Astrocyte (in vitro differentiated cells and primary cell): ENCODE results near the gene PIK3C2G.

ENCODE experiments used
- EZH2 ChIP-seq: IDR thresholded peaks from 2 replicates; pipeline ENCODE4 v1.6.1; 2012; ENCODE audit warnings: mild to moderate bottlenecking, low read length, inconsistent platforms; ENCODE audit not compliant: insufficient read depth
- TF ChIP-seq, protein P1 (sequence below): IDR thresholded peaks from 2 replicates; pipeline ENCODE4 v1.5.1; 2011; ENCODE audit warnings: low read depth, mild to moderate bottlenecking, inconsistent platforms, low read length, moderate library complexity; ENCODE audit not compliant: insufficient read depth

- TF ChIP-seq, protein P1, sequence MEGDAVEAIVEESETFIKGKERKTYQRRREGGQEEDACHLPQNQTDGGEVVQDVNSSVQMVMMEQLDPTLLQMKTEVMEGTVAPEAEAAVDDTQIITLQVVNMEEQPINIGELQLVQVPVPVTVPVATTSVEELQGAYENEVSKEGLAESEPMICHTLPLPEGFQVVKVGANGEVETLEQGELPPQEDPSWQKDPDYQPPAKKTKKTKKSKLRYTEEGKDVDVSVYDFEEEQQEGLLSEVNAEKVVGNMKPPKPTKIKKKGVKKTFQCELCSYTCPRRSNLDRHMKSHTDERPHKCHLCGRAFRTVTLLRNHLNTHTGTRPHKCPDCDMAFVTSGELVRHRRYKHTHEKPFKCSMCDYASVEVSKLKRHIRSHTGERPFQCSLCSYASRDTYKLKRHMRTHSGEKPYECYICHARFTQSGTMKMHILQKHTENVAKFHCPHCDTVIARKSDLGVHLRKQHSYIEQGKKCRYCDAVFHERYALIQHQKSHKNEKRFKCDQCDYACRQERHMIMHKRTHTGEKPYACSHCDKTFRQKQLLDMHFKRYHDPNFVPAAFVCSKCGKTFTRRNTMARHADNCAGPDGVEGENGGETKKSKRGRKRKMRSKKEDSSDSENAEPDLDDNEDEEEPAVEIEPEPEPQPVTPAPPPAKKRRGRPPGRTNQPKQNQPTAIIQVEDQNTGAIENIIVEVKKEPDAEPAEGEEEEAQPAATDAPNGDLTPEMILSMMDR = no peak
- no peak for TF ChIP-seq EZH2
These were observed 111.9 kb downstream of the PIK3C2G start for GRCh38 chr12:18373181-18373580.
